ENCODE data around the gene CCDC47.

CCDC47 gene
- total RNA-seq: 42.2 to 154 (median 68.6) reads per million in 9 experiments

- no peaks in the 10 kb centered on the region for H3K9me3 Mint-ChIP-seq
- no peaks in the 10 kb centered on the region for H3K27me3 Mint-ChIP-seq
- peaks cover 34 to 61% of the 10 kb centered on the region in 2 donors for H3K4me1 Mint-ChIP-seq (ENCODE audit: low read depth in 2 of 2)
- H3K27ac Mint-ChIP-seq: peak within 1 kb of the TSS; percentile 95 to 96
- H3K36me3 Mint-ChIP-seq (ENCODE audit: insufficient read depth): peaks cover 35% of the 10 kb centered on the region
- DNase-seq (peak; percentile 96 to 97 (median 97)), ATAC-seq (replicated peaks) (peak; percentile 83)
- peak within 1 kb of the TSS; percentile 87 to 96 for H3K4me3 Mint-ChIP-seq
Observed at GRCh38 chr17:63773272-63774140, at the start of gene CCDC47. Gene CCDC47 (minus strand): TSS chr17:63773597. CDS start chr17:63766175, 7,422 bp downstream.

- Mint-ChIP-seq H3K4me3 (no peak overlapping the region), H3K4me1 (ENCODE audit: low read depth in 2 of 2) (peaks cover 19 to 35% of the 10 kb centered on the region in 2 donors), H3K9me3 (no peaks in the 10 kb centered on the region), H3K27me3 (no peaks in the 10 kb centered on the region), H3K27ac (no peak overlapping the region), H3K36me3 (ENCODE audit: insufficient read depth) (peaks cover 92% of the 10 kb centered on the region)
- no peak for ATAC-seq (replicated peaks)
- no peak for DNase-seq
Observed at GRCh38 chr17:63822537-63822936, 49.1 kb upstream of the CCDC47 start.

GRCh38 chr17:63821804-63822203, 48.4 kb upstream of the CCDC47 start:
- ATAC-seq (replicated peaks): no peak
- Mint-ChIP-seq H3K36me3 (ENCODE audit: insufficient read depth) (peaks cover 92% of the 10 kb centered on the region), H3K27ac (peak overlapping the region; percentile 24 to 72), H3K4me1 (ENCODE audit: low read depth in 2 of 2) (peaks cover 16 to 34% of the 10 kb centered on the region in 2 donors), H3K9me3 (no peaks in the 10 kb centered on the region), H3K4me3 (no peak overlapping the region), H3K27me3 (no peaks in the 10 kb centered on the region)
- DNase-seq: no peak

- H3K4me3 Mint-ChIP-seq: peak overlapping the region in 1 of 2 donors; percentile 58
- H3K27ac Mint-ChIP-seq: peak overlapping the region in 1 of 2 donors; percentile 51
- H3K36me3 Mint-ChIP-seq (ENCODE audit: insufficient read depth): peaks cover 93% of the 10 kb centered on the region
- no peaks in the 10 kb centered on the region for H3K27me3 Mint-ChIP-seq
- peaks cover 11 to 26% of the 10 kb centered on the region in 2 donors for H3K4me1 Mint-ChIP-seq (ENCODE audit: low read depth in 2 of 2)
- DNase-seq (no peak), ATAC-seq (replicated peaks) (no peak)
- H3K9me3 Mint-ChIP-seq: no peaks in the 10 kb centered on the region
Observed at GRCh38 chr17:63820963-63821561, 47.7 kb upstream of the CCDC47 start.

- peaks cover 96% of the 10 kb centered on the region for H3K36me3 Mint-ChIP-seq (ENCODE audit: insufficient read depth)
- DNase-seq: no peak
- H3K4me1 Mint-ChIP-seq (ENCODE audit: low read depth in 2 of 2): peaks cover 8 to 26% of the 10 kb centered on the region in 2 donors
- peak overlapping the region in 1 of 2 donors; percentile 36 for H3K4me3 Mint-ChIP-seq
- no peaks in the 10 kb centered on the region for H3K27me3 Mint-ChIP-seq
- no peaks in the 10 kb centered on the region for H3K9me3 Mint-ChIP-seq
- ATAC-seq (replicated peaks): peak; percentile 27
- peak overlapping the region; percentile 42 to 51 for H3K27ac Mint-ChIP-seq
Observed at GRCh38 chr17:63819585-63820537, 46.5 kb upstream of the CCDC47 start.

GRCh38 chr17:63819131-63819530, 45.7 kb upstream of the CCDC47 start:
- H3K9me3 Mint-ChIP-seq: no peaks in the 10 kb centered on the region
- H3K27me3 Mint-ChIP-seq: no peaks in the 10 kb centered on the region
- no peak for DNase-seq
- H3K27ac Mint-ChIP-seq: peak overlapping the region in 1 of 2 donors; percentile 51
- peaks cover 97% of the 10 kb centered on the region for H3K36me3 Mint-ChIP-seq (ENCODE audit: insufficient read depth)
- H3K4me3 Mint-ChIP-seq: no peak overlapping the region
- ATAC-seq (replicated peaks): no peak
- peaks cover 4 to 21% of the 10 kb centered on the region in 2 donors for H3K4me1 Mint-ChIP-seq (ENCODE audit: low read depth in 2 of 2)

- no peak for ATAC-seq (replicated peaks)
- no peak for DNase-seq
- peak overlapping the region in 1 of 2 donors; percentile 4 for H3K4me3 Mint-ChIP-seq
- H3K36me3 Mint-ChIP-seq (ENCODE audit: insufficient read depth): peaks cover 97% of the 10 kb centered on the region
- H3K27me3 Mint-ChIP-seq: no peaks in the 10 kb centered on the region
- no peaks in the 10 kb centered on the region for H3K9me3 Mint-ChIP-seq
- H3K27ac Mint-ChIP-seq: peak overlapping the region in 1 of 2 donors; percentile 61
- H3K4me1 Mint-ChIP-seq (ENCODE audit: low read depth in 2 of 2): peaks cover 4 to 14% of the 10 kb centered on the region in 2 donors
Observed at GRCh38 chr17:63817736-63818385, 44.5 kb upstream of the CCDC47 start.

GRCh38 chr17:63816669-63817068, 43.3 kb upstream of the CCDC47 start:
- Mint-ChIP-seq H3K4me3 (no peak overlapping the region), H3K4me1 (ENCODE audit: low read depth in 2 of 2) (peaks cover 4 to 11% of the 10 kb centered on the region in 2 donors), H3K27ac (peak overlapping the region in 1 of 2 donors; percentile 8), H3K36me3 (ENCODE audit: insufficient read depth) (peaks cover 99% of the 10 kb centered on the region), H3K27me3 (no peaks in the 10 kb centered on the region), H3K9me3 (no peaks in the 10 kb centered on the region)
- ATAC-seq (replicated peaks) (no peak), DNase-seq (no peak)

GRCh38 chr17:63816123-63816522, 42.7 kb upstream of the CCDC47 start:
- no peaks in the 10 kb centered on the region for H3K27me3 Mint-ChIP-seq
- peaks cover 4 to 6% of the 10 kb centered on the region in 2 donors for H3K4me1 Mint-ChIP-seq (ENCODE audit: low read depth in 2 of 2)
- peaks cover 99% of the 10 kb centered on the region for H3K36me3 Mint-ChIP-seq (ENCODE audit: insufficient read depth)
- DNase-seq (no peak), ATAC-seq (replicated peaks) (no peak)
- no peaks in the 10 kb centered on the region for H3K9me3 Mint-ChIP-seq
- H3K4me3 Mint-ChIP-seq: no peak overlapping the region
- no peak overlapping the region for H3K27ac Mint-ChIP-seq

GRCh38 chr17:63809970-63810369, 36.6 kb upstream of the CCDC47 start:
- DNase-seq: no peak
- Mint-ChIP-seq H3K36me3 (ENCODE audit: insufficient read depth) (peaks cover 99% of the 10 kb centered on the region), H3K9me3 (no peaks in the 10 kb centered on the region), H3K4me1 (ENCODE audit: low read depth in 2 of 2) (no peaks in the 10 kb centered on the region), H3K27ac (no peak overlapping the region), H3K27me3 (no peaks in the 10 kb centered on the region), H3K4me3 (no peak overlapping the region)
- ATAC-seq (replicated peaks): no peak

GRCh38 chr17:63805591-63805990, 32.2 kb upstream of the CCDC47 start:
- Mint-ChIP-seq H3K27me3 (no peaks in the 10 kb centered on the region), H3K4me3 (no peak overlapping the region), H3K36me3 (ENCODE audit: insufficient read depth) (peaks cover 99% of the 10 kb centered on the region), H3K27ac (peak overlapping the region in 1 of 2 donors; percentile 59), H3K9me3 (no peaks in the 10 kb centered on the region), H3K4me1 (ENCODE audit: low read depth in 2 of 2) (peaks cover 0 to 3% of the 10 kb centered on the region in 2 donors)
- no peak for ATAC-seq (replicated peaks)
- no peak for DNase-seq

GRCh38 chr17:63804328-63804727, 30.9 kb upstream of the CCDC47 start:
- no peak overlapping the region for H3K4me3 Mint-ChIP-seq
- H3K9me3 Mint-ChIP-seq: no peaks in the 10 kb centered on the region
- no peak for ATAC-seq (replicated peaks)
- no peak for DNase-seq
- no peaks in the 10 kb centered on the region for H3K27me3 Mint-ChIP-seq
- H3K27ac Mint-ChIP-seq: peak overlapping the region; percentile 59 to 79
- H3K4me1 Mint-ChIP-seq (ENCODE audit: low read depth in 2 of 2): peaks cover 0 to 3% of the 10 kb centered on the region in 2 donors
- peaks cover 99% of the 10 kb centered on the region for H3K36me3 Mint-ChIP-seq (ENCODE audit: insufficient read depth)
